CD4-positive, alpha-beta T cell treated with Interleukin-6 for 4 hours (primary cell): ENCODE data around the gene TOR4A.

Experiments
- DNase-seq: peaks from one replicate; pipeline ENCODE4 v3.0.0-alpha.2; 2020; ENCODE audit warnings: mixed read lengths

The TOR4A gene

DNA sequence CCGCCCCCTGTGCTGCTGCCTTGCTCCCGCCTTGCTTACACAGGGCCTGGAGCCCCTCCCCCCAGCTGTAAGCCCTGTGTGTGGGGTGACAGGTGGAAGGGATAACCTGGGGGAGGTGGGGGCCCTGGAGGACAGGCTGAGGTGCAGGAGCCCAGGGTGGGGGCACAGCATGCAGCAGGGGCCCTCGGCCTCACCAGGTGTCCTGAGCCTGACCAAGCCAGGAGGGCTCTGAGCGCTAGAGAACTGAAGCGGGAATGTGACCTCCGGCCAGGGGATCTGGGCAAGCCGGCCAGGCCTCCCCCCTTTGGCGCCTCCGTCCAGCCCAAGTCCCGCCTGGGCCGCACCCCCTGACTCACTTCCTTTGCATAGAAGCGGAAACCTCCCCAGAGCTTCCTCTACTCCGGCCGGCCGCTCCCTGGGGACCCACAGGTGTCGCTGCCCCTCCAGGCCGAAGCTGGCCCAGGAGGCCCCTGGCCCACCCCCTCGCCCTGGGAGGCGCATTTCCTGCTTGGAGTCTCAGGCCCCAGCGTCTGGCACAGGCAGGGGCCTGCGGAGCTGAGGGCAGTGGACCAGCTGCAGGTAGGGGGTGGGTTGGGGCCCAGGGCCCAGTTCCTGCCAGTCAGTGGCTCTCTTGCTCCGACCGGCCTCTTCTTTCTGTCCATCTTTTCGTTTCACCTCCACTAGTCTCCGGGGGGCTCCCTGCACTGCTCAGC lies at the start of gene TOR4A:
Gene TOR4A (plus strand): TSS at position 398 of the 713 bp plus-strand sequence. CDS start 964 bp downstream, outside the sequence.
- DNase-seq, result peak; percentile 41

DNA sequence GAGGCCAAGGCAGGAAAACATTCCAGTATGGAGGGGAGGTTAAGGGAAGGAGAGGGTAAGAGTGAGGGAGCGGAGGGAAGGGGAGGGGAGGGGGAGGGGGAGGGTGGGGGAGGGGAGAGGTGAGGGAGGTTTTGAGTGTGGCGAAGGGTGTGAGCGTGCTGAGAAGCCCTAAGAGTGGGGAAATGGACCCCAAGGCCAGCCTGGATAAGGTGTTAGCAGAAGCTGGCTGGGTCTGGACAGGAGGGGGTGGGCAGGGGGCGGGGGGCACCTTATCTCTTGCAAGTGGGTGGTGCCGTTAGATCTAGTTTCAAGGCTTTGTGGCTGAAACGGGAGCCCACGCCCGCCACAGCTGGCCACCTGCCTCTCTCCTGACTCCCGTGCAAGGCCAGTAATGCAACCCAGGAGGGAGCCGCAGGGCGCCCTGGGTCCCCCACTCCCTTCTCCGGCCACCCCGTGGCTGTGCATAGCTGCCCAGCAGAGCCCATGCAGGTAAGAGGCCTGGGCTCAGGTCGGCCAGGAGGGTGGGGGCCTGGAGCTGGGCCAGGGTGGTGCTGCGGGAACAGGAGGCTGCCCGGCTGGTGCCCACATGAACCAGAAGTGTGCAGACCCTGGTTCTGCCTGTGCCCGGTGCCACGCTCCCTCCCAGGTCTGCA lies 49.5 kb upstream of the TOR4A start:
- DNase-seq, result no peak

DNA sequence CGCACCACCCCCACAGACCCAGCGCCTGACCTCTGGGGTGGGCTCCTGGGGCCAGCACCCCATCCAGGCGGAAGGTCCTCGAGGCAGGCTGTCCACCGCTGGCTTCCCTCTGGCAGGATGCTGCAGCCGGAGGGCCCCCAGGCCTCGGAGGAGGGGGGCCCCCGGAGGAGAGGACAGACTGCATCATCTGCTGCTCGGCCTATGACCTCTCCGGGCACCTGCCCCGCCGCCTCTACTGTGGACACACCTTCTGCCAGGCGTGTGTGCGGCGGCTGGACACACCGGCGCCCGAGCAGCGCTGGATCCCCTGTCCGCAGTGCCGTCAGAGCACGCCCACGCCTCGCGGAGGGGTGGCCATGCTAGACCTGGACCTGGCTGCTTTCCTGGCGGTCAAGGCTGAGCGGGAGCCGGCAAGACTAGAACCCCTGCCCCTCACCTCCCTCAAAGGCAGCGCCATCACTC lies 49.0 kb upstream of the TOR4A start:
- DNase-seq, result no peak

DNA sequence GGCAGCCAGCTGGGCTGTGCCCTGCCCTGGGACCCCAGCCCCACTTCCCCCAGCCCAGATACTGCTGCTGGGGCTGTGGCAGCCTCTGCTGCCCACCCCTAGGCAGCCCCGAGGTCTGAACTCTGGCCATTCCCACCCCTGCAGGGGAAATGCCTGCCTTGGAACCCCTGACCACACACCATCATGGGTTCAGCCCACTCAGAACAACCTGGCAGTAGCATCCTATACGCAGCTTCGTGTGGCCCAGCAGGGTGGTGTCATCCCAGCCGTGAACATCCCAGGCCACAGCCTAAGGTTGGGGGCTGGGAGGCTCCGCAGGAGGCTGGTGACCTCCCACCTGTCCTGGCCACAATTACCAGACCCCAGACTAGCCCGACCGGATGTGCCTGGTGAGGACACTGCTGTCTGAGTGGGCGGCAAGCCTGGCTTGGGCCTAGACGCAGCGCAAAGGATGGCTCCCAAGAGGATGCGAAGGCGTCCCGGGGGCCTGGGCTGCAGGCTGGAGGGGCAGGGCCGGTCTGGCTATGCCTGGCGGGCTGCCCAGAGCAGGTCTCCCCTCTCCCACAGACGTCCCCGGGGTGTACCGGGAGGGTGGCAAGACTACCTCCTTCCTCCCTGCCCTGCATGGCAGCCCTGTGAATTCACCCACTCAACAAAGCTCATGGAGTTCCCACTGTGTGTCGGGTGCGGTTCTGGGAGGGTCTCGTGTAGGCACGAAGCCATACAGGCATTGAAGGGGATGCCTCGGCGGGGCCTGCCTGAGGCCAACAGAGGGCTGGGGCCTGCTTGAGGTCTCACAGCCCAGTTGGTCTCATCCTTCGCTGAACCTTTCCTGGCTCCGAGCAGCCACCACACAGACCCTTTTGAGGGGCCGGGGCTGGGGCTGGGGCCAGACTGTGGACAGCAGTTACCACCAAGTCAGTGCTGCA lies 48.3 kb upstream of the TOR4A start:
- no peak for DNase-seq

DNA sequence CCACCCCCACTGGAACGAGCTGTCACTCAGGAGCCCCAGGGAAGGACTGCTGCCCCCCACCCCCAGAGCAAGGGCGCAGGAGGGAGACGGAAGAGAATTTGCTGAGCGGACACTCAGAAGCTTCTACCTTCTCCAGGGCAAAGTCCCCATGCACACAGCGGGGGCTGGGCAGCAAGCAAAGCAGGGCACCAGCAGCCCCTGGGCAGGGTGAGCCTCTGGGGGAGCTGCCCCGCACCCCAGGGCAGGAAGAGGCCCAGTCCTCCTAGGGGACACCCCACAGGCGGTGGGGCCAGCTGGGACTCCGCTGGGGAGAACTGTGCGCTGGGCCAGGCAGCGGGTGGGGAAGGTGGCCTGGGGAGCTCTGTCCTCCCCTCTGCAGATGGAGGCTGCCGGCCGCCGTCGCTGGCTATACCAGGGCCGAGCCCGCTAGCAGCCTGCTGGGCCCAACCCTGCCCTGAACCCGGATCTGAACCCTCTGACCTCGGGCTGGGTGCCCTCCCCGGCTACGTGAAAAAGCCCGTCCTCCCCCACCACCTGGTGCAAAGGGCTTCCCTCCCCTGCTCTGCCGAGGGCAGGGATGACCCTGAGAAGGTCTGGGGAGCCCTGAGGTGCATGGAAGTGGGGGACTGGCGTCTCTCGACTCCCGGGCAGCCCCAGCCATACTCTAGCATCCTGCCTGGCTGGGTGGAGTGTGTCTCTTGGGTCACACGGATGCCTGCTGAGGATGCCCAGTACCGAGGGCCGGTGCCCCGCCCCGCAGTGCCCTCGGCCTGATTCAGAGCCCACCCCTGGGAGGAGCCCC lies 47.4 kb upstream of the TOR4A start:
- no peak for DNase-seq

DNA sequence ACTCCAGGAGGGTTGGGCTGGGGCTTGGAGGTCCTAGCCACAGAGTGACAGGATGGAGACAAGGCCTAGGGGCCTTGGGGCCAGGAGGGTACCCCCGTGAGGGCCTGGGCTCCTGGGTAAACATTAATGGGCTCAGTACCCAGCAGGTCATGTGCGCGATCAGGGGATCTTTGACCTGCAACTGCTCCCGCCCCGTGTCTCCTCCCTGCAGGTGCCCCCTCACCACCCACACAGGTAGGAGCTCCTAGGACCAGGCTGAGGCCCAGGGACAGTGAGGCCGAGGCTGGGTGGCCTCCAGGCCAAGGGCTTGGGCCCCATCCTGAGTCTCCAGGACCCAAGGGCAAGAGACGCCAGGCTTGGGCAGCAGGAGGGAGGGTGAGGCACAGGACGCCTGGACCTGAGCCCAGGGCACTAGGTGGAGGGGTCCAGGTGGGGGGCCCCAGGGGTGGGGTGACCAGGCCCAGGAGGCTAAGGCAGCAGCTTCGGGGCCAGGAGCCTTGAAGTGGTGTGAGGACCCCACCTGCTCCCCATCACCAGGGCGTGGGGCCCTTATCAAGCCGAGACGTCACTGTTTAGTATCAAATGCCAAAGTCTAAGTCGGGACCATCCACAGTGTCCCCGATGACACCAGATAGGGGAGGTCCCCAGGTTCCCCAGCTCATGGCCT lies 46.7 kb upstream of the TOR4A start, which contains the start of gene SLC34A3:
Gene SLC34A3 (plus strand): TSS at position 197 of the 667 bp plus-strand sequence. CDS start 802 bp downstream, outside the sequence.
- no peak for DNase-seq

DNA sequence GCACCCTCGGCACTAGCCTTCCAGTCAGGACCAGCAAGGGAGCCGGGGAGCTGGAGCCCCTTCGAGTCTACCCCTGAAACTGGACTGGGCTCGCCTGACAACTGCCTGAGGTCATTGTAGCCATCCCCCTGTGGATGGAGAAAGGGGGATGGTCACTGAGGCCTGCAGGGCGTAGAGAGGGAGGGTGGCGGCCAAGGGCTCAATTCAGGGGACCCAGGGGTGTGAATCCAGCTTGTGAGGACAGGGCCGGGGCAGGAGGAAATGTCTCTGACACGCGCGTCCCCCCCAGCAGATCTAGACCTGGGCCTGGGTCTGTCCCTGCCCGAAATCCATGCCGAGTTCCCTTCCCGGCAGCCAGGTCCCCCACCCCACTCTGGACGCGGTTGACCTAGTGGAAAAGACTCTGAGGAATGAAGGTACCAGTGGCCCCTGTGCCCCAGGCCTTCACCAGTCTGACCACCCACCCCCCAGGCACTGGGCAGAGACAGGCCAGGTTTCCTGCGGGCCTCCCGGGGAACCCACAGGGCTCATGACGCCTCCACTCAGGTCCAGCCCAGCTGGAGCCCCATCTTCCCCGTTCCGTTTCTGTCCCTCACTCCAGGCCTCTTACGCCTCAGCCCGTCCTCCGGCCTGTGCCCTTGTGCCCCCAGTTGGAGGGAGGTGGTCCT lies 46.0 kb upstream of the TOR4A start:
- no peak for DNase-seq

DNA sequence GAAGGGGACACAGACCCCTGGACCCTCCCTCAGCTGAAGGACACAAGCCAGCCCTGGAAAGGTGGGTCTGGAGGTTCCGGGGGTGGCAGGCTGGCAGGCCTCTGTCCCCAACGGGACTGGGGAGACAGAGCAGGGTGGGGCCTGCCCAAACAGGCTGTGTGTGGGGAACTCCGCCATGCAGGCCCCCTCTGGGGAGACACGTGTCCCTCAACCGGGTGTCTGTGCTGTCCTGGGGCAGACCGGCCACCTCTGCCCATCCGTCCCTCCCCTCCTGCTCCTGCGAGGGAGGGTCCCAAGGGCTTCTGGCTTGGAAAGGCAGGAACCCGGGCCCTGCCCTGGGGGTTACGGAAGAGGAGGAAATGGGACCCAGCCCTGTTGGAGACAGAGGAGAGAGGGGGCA lies 45.4 kb upstream of the TOR4A start:
- DNase-seq, result no peak

DNA sequence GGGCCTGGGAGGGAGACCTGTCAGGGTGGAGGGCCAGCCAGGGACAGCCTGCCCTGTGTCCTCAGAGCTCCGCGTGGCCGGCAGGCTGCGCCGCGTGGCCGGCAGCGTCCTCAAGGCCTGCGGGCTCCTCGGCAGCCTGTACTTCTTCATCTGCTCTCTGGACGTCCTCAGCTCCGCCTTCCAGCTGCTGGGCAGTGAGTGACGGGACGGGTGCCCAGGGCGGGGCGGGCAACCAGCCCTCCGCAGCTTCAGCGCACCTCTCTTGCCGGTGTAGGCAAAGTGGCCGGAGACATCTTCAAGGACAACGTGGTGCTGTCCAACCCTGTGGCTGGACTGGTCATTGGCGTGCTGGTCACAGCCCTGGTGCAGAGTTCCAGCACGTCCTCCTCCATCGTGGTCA lies 45.0 kb upstream of the TOR4A start:
- no peak for DNase-seq

DNA sequence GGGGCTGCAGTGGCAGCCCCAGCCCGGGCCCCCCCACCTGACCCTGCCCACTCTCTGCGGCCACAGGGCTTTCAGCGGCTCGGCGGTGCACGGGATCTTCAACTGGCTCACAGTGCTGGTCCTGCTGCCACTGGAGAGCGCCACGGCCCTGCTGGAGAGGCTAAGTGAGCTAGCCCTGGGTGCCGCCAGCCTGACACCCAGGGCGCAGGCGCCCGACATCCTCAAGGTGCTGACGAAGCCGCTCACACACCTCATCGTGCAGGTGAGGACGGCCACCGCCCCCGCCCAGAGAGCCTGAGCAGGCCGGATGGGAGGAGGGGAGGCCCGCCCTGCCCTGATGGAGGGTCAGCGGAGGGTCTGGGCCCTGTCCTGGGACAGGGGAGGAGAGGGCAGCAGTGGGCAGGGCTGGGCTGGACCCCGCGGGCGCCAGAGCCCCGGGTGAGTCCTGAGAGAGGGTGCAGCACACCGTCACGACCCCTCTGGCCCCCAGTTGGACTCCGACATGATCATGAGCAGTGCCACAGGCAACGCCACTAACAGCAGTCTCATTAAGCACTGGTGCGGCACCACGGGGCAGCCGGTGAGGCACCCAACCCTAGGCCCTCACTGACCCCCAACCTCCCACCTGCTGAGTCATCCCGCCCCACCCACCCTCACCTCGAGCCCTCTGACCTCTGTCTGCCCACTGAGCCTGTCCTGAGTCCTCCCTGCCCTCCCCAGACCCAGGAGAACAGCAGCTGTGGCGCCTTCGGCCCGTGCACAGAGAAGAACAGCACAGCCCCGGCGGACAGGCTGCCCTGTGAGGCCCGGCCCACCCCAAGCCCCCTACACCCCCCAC lies 44.2 kb upstream of the TOR4A start:
- DNase-seq, result no peak

DNA sequence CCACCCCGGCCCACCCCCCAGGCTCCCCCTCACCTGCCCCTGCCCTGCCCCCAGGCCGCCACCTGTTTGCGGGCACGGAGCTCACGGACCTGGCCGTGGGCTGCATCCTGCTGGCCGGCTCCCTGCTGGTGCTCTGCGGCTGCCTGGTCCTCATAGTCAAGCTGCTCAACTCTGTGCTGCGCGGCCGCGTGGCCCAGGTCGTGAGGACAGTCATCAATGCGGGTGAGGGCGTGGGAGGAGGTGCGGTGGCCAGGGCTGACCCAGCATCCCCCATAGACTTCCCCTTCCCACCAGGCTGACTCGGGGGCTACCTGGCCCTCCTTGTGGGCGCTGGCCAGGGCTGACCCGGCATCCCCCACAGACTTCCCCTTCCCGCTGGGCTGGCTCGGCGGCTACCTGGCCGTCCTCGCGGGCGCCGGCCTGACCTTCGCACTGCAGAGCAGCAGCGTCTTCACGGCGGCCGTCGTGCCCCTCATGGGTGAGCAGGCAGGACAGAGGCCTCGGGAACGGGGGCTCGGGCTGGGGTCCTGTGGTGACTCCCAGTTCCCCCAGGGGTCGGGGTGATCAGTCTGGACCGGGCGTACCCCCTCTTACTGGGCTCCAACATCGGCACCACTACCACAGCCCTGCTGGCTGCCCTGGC lies 43.4 kb upstream of the TOR4A start:
- no peak for DNase-seq

DNA sequence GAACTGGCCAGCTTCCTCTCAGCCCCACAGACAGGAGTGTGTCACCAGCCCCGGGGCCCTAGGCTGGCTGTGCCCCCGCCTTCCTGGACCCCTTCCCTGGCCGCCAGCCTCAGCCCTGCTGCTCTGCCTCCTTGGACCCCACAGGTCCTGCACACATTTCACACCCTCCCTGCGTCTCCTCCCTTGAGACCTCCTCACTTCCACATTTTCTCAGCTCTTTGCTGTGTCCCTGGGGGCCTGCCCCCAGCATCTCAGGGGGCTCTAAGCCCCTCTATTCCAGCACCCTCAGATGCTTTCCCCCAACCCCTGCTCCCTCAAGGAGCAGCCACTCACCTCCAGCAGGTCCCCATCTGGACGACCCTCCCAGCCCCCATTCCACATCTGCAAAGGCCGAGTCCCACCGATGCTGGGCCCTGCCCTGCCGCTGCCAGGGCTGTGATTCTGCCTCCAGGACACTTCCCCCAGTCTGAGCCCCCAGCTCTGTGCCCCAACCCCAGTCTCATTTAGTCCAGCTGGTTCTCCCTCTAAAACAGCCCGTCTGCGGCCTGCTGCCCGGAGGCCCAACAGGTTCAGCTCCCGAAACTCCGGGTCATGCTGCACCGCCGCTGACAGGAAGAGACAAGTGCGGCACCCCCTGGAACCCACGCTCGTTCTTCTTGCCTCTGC lies 42.6 kb upstream of the TOR4A start:
- DNase-seq, result no peak

DNA sequence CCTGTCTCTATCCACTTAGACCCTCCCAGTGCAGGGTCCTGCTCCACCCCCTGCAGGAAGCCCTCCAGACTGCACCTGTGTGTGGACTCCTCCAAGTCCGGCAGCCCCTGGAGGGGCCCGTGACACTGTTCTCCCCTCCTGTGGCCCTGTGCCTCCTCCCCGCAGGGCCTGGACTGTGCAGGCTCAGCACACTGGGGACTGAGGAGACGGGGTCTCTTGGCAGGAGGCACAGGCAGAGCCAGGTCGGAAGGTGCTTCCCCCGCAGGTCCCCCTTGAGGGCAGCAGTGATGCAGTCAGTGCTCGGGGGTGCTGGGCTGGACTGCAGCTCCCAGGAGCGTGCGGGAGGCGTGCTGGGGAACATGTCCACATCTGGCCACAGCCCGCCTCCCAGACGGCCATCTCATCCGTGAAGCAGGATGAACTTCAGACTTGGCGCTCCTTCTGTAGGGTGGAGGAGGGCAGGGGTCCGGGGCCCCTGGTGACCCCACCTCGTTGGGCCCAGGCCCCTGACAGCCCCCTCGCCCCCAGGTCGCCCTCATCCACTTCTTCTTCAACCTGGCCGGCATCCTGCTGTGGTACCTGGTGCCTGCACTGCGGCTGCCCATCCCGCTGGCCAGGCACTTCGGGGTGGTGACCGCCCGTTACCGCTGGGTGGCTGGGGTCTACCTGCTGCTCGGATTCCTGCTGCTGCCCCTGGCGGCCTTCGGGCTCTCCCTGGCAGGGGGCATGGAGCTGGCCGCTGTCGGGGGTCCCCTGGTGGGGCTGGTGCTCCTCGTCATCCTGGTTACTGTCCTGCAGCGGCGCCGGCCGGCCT lies 41.9 kb upstream of the TOR4A start:
- DNase-seq, result no peak

DNA sequence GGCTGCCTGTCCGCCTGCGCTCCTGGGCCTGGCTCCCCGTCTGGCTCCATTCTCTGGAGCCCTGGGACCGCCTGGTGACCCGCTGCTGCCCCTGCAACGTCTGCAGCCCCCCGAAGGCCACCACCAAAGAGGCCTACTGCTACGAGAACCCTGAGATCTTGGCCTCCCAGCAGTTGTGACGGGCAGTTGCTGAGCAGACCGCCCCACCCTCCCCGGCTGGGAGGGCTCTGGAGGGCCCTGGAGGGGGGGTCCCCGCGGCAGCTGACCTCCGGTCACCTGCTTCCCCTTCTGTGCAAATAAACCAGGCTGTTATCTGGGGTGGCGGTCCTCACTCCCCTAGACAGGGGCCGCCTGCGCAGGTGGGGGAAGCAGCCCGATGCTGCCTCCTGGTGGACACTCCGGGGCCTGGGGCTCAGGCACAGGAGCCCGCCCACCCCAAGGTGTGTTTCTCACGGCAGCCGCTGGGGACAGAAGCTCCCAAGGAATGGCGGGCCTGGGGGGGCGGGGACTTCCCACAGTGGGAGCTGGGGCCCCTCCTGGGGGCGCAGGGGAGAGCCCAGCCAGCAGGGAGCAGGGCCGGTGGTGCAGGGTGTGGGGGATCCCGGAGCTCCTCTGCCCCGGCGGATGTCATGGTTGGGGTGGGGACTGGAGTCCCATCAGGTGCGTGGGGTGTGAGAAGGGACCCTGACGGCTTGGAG lies 41.1 kb upstream of the TOR4A start:
- DNase-seq, result peak; percentile 94

DNA sequence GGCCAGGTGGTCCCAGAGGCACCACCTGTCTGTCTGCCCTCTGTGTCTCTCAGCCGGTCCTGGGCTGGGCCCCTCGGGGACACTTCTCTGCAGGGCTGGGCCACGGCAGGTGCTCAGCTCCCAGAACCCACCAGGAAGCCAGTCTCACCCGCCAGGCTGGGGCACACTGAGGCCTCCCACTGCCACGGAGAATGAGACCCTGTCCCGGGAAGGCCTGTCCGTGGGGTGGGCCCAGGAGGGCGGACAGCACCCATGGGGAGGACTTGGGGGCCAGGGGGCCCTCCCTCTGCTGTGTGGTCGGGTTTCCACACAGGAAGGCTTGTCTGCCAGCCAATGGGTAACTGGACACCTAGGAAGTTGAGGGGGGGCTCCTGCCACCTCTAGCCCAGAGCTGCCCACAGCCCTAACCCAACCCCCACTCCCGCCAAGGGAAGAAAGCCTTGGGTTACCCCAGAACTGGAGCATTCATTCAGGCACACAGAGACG lies 40.5 kb upstream of the TOR4A start:
- no peak for DNase-seq

DNA sequence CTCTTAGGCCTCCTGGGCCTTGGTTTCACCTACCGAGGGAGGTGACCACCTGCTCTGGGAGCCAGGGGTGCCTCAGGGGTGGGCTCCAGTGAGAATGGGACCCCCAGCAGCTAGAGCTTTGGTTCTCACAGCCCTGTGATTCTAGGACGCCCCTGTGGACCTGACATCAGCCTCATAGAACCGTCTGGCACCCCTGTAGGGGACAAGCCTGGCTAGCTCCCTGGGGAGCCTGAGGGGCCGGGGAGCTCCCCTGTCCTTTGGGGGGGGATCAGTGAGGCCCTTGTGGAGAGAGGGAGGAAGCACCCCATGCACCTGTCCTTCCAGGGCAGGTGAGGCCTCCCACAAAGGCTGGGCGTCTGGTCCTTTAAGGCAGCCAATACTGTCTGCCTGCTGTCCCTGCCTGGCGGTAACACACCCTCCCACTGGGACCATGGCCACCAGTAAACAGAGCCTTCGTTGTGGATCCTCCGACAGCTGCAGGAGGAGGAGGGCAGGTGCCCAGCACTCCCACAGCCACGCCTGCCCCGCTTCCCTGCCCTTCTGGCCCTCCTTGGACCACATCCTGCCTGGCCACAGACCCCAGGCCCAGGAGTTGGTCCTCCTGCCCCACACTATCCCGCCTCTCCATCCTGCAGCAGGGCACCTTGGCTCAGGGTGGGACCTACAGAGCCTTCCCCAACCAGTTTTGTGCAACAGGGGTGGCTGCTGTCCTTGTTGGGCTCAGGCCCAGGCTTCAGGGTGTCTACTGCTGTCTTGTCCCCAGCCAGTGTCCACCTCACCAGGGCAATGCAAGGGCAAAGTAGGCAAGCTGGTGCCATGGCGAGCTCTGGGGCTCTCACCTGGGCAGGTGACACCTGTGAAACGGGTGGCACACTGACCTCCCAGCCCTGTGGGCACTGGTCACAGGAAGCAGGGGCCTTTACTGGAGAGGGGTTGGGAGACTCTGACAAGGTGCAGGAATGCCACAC lies 39.5 kb upstream of the TOR4A start:
- no peak for DNase-seq
